ENCODE data around the gene MRFAP1.

The MRFAP1 gene

DNA sequence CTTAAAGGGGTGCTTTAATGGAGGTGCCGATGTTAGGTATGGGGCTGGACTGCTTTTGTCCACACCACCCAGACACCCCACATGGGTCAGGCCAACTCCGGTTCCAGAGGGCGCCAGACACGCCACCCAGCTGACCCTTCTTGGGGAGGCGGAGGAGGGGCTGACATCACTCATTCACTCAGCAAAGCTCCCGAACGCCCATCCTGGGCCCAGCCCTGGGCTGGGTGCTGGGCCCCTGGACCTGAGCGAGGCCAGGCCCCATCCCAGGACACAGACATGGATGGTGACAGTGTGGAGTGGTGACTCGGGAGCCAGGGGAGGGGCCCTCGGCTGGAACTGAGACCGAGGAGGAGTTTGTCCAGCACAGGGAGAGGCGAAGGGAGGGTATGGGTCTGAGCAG is 37.4 kb upstream of the MRFAP1 start:
- Histone ChIP-seq H3K4me1 (ENCODE audit: low read length) (no peaks in the 10 kb centered on the region), H3K9me3 (replicated peaks; ENCODE audit: insufficient read depth, low read length) (no peaks in the 10 kb centered on the region), H3K4me2 (ENCODE audit: low read depth, low read length) (no peak overlapping the region), H3K36me3 (replicated peaks; ENCODE audit: insufficient read depth, low read length) (no peaks in the 10 kb centered on the region), H3K9me2 (replicated peaks; ENCODE audit: insufficient read depth, low read length) (no peaks in the 10 kb centered on the region), H3F3A (ENCODE audit: insufficient read depth, low read length) (no peaks in the 10 kb centered on the region), H3K4me3 (ENCODE audit: low read length) (no peak overlapping the region), H3K79me2 (ENCODE audit: low read length) (no peaks in the 10 kb centered on the region), H2AFZ (ENCODE audit: low read length) (no peak overlapping the region), H3K27ac (ENCODE audit: low read length) (no peak overlapping the region), H3K27me3 (replicated peaks; ENCODE audit: insufficient read depth, low read length) (no peaks in the 10 kb centered on the region), H3K9ac (ENCODE audit: low read length) (no peak overlapping the region), H4K20me1 (ENCODE audit: insufficient read depth, low read length) (no peaks in the 10 kb centered on the region)
- TF ChIP-seq EZH2phosphoT487 (IDR thresholded peaks at IDR 0.05; ENCODE audit: low read length) (no peak), EZH2 (optimal IDR thresholded peaks at IDR 0.05; ENCODE audit: low read depth, low read length) (no peak), CTCF (IDR thresholded peaks at IDR 0.05; ENCODE audit: low read length) (no peak)
- no peak for DNase-seq

GRCh38 chr4:6605114-6605513 is 35.4 kb upstream of the MRFAP1 start:
- H3K36me3 ChIP-seq (replicated peaks; ENCODE audit: insufficient read depth, low read length), result no peaks in the 10 kb centered on the region
- H3K9ac ChIP-seq (ENCODE audit: low read length), result no peak overlapping the region
- no peaks in the 10 kb centered on the region for H3K9me2 ChIP-seq (replicated peaks; ENCODE audit: insufficient read depth, low read length)
- no peaks in the 10 kb centered on the region for H3K79me2 ChIP-seq (ENCODE audit: low read length)
- no peak overlapping the region for H2AFZ ChIP-seq (ENCODE audit: low read length)
- no peak overlapping the region for H3K4me3 ChIP-seq (ENCODE audit: low read length)
- no peaks in the 10 kb centered on the region for H3K4me1 ChIP-seq (ENCODE audit: low read length)
- no peaks in the 10 kb centered on the region for H3K9me3 ChIP-seq (replicated peaks; ENCODE audit: insufficient read depth, low read length)
- H3F3A ChIP-seq (ENCODE audit: insufficient read depth, low read length), result no peaks in the 10 kb centered on the region
- H3K27ac ChIP-seq (ENCODE audit: low read length), result no peak overlapping the region
- no peak for DNase-seq
- H3K4me2 ChIP-seq (ENCODE audit: low read depth, low read length), result no peak overlapping the region
- no peak for TF ChIP-seq EZH2 (optimal IDR thresholded peaks at IDR 0.05; ENCODE audit: low read depth, low read length)
- TF ChIP-seq CTCF (IDR thresholded peaks at IDR 0.05; ENCODE audit: low read length), result no peak
- no peak for TF ChIP-seq EZH2phosphoT487 (IDR thresholded peaks at IDR 0.05; ENCODE audit: low read length)
- no peaks in the 10 kb centered on the region for H4K20me1 ChIP-seq (ENCODE audit: insufficient read depth, low read length)
- H3K27me3 ChIP-seq (replicated peaks; ENCODE audit: insufficient read depth, low read length), result no peaks in the 10 kb centered on the region

GRCh38 chr4:6605605-6606004 is 34.9 kb upstream of the MRFAP1 start:
- Histone ChIP-seq H3K36me3 (replicated peaks; ENCODE audit: insufficient read depth, low read length) (no peaks in the 10 kb centered on the region), H3K9me3 (replicated peaks; ENCODE audit: insufficient read depth, low read length) (no peaks in the 10 kb centered on the region), H3K9me2 (replicated peaks; ENCODE audit: insufficient read depth, low read length) (no peaks in the 10 kb centered on the region), H3K27me3 (replicated peaks; ENCODE audit: insufficient read depth, low read length) (no peaks in the 10 kb centered on the region), H3K27ac (ENCODE audit: low read length) (no peak overlapping the region), H3K4me1 (ENCODE audit: low read length) (no peaks in the 10 kb centered on the region), H4K20me1 (ENCODE audit: insufficient read depth, low read length) (no peaks in the 10 kb centered on the region), H3K9ac (ENCODE audit: low read length) (no peak overlapping the region), H3K4me2 (ENCODE audit: low read depth, low read length) (no peak overlapping the region), H2AFZ (ENCODE audit: low read length) (no peak overlapping the region), H3K4me3 (ENCODE audit: low read length) (no peak overlapping the region), H3K79me2 (ENCODE audit: low read length) (no peaks in the 10 kb centered on the region), H3F3A (ENCODE audit: insufficient read depth, low read length) (no peaks in the 10 kb centered on the region)
- no peak for DNase-seq
- TF ChIP-seq CTCF (IDR thresholded peaks at IDR 0.05; ENCODE audit: low read length) (no peak), EZH2 (optimal IDR thresholded peaks at IDR 0.05; ENCODE audit: low read depth, low read length) (no peak), EZH2phosphoT487 (IDR thresholded peaks at IDR 0.05; ENCODE audit: low read length) (no peak)
